ENCODE measurements around the gene SPATA18.

Gene SPATA18

GRCh38 chr4:52105276-52105675 is 54.2 kb downstream of the SPATA18 start:
- no peaks in the 10 kb centered on the region for H3K27me3 ChIP-seq (ENCODE audit: insufficient read depth, low read length, poor library complexity, severe bottlenecking)
- H3K9me3 ChIP-seq (ENCODE audit: insufficient read depth, low read depth, low read length) = no peaks in the 10 kb centered on the region
- H3K4me1 ChIP-seq (ENCODE audit: insufficient read depth, low read length, poor library complexity, severe bottlenecking) = no peaks in the 10 kb centered on the region
- no peaks in the 10 kb centered on the region for H3K36me3 ChIP-seq (ENCODE audit: insufficient read depth, low read length)
- no peaks in the 10 kb centered on the region for H3K9me2 ChIP-seq (replicated peaks; ENCODE audit: low read depth, low read length)
- no peaks in the 10 kb centered on the region for H3F3A ChIP-seq (ENCODE audit: low read depth)
- H3K4me2 ChIP-seq (ENCODE audit: low read depth, low read length, poor library complexity, severe bottlenecking) = no peak overlapping the region
- no peak overlapping the region for H2AFZ ChIP-seq (ENCODE audit: low read length)
- no peak for TF ChIP-seq CTCF (conservative IDR thresholded peaks at IDR 0.05; ENCODE audit: low read length)
- no peak for TF ChIP-seq EZH2phosphoT487 (IDR thresholded peaks at IDR 0.05; ENCODE audit: borderline replicate concordance)
- no peaks in the 10 kb centered on the region for H4K20me1 ChIP-seq (ENCODE audit: insufficient read depth, low read length, poor library complexity, severe bottlenecking)
- no peak overlapping the region for H3K9ac ChIP-seq (ENCODE audit: low read depth, low read length, poor library complexity, severe bottlenecking)
- no peaks in the 10 kb centered on the region for H3K79me2 ChIP-seq (ENCODE audit: insufficient read depth, low read length)
- H3K4me3 ChIP-seq (ENCODE audit: low read length, poor library complexity, severe bottlenecking) = no peak overlapping the region

- 0 out of 2 replicates have a peak overlapping the region, but pooled peaks have one; percentile 36 for H2AFZ ChIP-seq (ENCODE audit: low read length)
- no peaks in the 10 kb centered on the region for H3K4me1 ChIP-seq (ENCODE audit: insufficient read depth, low read length, poor library complexity, severe bottlenecking)
- no peak overlapping the region for H3K4me3 ChIP-seq (ENCODE audit: low read length, poor library complexity, severe bottlenecking)
- no peak overlapping the region for H3K4me2 ChIP-seq (ENCODE audit: low read depth, low read length, poor library complexity, severe bottlenecking)
- no peaks in the 10 kb centered on the region for H3K36me3 ChIP-seq (ENCODE audit: insufficient read depth, low read length)
- H4K20me1 ChIP-seq (ENCODE audit: insufficient read depth, low read length, poor library complexity, severe bottlenecking) = no peaks in the 10 kb centered on the region
- H3K9me3 ChIP-seq (ENCODE audit: insufficient read depth, low read depth, low read length) = no peaks in the 10 kb centered on the region
- no peaks in the 10 kb centered on the region for H3K79me2 ChIP-seq (ENCODE audit: insufficient read depth, low read length)
- no peaks in the 10 kb centered on the region for H3F3A ChIP-seq (ENCODE audit: low read depth)
- H3K9ac ChIP-seq (ENCODE audit: low read depth, low read length, poor library complexity, severe bottlenecking) = no peak overlapping the region
- no peaks in the 10 kb centered on the region for H3K9me2 ChIP-seq (replicated peaks; ENCODE audit: low read depth, low read length)
- no peaks in the 10 kb centered on the region for H3K27me3 ChIP-seq (ENCODE audit: insufficient read depth, low read length, poor library complexity, severe bottlenecking)
- no peak for TF ChIP-seq CTCF (conservative IDR thresholded peaks at IDR 0.05; ENCODE audit: low read length)
- no peak for TF ChIP-seq EZH2phosphoT487 (IDR thresholded peaks at IDR 0.05; ENCODE audit: borderline replicate concordance)
Measured at GRCh38 chr4:52106191-52106590, 55.1 kb downstream of the SPATA18 start.

GRCh38 chr4:52106660-52107059 is 55.6 kb downstream of the SPATA18 start:
- Histone ChIP-seq H3K79me2 (ENCODE audit: insufficient read depth, low read length) (no peaks in the 10 kb centered on the region), H3K9me3 (ENCODE audit: insufficient read depth, low read depth, low read length) (no peaks in the 10 kb centered on the region), H4K20me1 (ENCODE audit: insufficient read depth, low read length, poor library complexity, severe bottlenecking) (no peaks in the 10 kb centered on the region), H3K27me3 (ENCODE audit: insufficient read depth, low read length, poor library complexity, severe bottlenecking) (no peaks in the 10 kb centered on the region), H3K36me3 (ENCODE audit: insufficient read depth, low read length) (no peaks in the 10 kb centered on the region), H3K9me2 (replicated peaks; ENCODE audit: low read depth, low read length) (no peaks in the 10 kb centered on the region), H3K4me3 (ENCODE audit: low read length, poor library complexity, severe bottlenecking) (no peak overlapping the region), H2AFZ (ENCODE audit: low read length) (no peak overlapping the region; the same call in 1 of the 2 replicates), H3K4me2 (ENCODE audit: low read depth, low read length, poor library complexity, severe bottlenecking) (no peak overlapping the region), H3F3A (ENCODE audit: low read depth) (no peaks in the 10 kb centered on the region), H3K9ac (ENCODE audit: low read depth, low read length, poor library complexity, severe bottlenecking) (no peak overlapping the region), H3K4me1 (ENCODE audit: insufficient read depth, low read length, poor library complexity, severe bottlenecking) (no peaks in the 10 kb centered on the region)
- TF ChIP-seq EZH2phosphoT487 (IDR thresholded peaks at IDR 0.05; ENCODE audit: borderline replicate concordance) = no peak
- TF ChIP-seq CTCF (conservative IDR thresholded peaks at IDR 0.05; ENCODE audit: low read length) = no peak
